Right lung (tissue), 5 donors: ENCODE results near the gene RGS19. TPM values are rescaled to one million over a fixed set of nuclear protein-coding genes. Genes with fewer than 3 reads are reported as not detected.
A peak's percentile ranks its signal among the peaks of the same experiment; 100 is the strongest.

Source experiments
- DNase-seq, 2 donors: peaks; one replicate each; pipeline ENCODE4 v3.0.0-alpha.2; 2013
- polyA plus RNA-seq, 5 donors: library from polyadenylated mRNA; unstranded; fragments of 120-200 nt; gene quantifications; one replicate each; pipeline versions ENCODE4 v1.2.1 to v1.2.3, GENCODE V29; 2013; ENCODE audit warnings: inconsistent platforms in 1 of 5, low replicate concordance in 1 of 5; ENCODE audit not compliant: insufficient read length in 5 of 5, insufficient read depth in 1 of 5

The RGS19 gene
- polyA plus RNA-seq, 5 donors: 5.7 to 14.9 (median 7.6) TPM

- no peak for DNase-seq
Observed at GRCh38 chr20:64050261-64051032, 28.9 kb downstream of the RGS19 start.

- peak; percentile 65 to 69 for DNase-seq
Observed at GRCh38 chr20:64049878-64050260, 29.4 kb downstream of the RGS19 start.

- no peak for DNase-seq
Observed at GRCh38 chr20:64049060-64049877, 30.0 kb downstream of the RGS19 start, which contains the start of gene SOX18. TSS of gene SOX18 (minus strand) at chr20:64049639. CDS start at chr20:64049516, 123 bp downstream.

GRCh38 chr20:64048402-64049044 lies 30.8 kb downstream of the RGS19 start:
- no peak for DNase-seq

GRCh38 chr20:64047968-64048401 lies 31.3 kb downstream of the RGS19 start:
- DNase-seq: no peak

GRCh38 chr20:64047046-64047389 lies 32.3 kb downstream of the RGS19 start:
- DNase-seq: no peak

- no peak for DNase-seq
Observed at GRCh38 chr20:64045346-64046011, 33.8 kb downstream of the RGS19 start.

- no peak for DNase-seq
Observed at GRCh38 chr20:64044484-64045247, 34.7 kb downstream of the RGS19 start.

- no peak for DNase-seq
Observed at GRCh38 chr20:64043768-64044167, 35.5 kb downstream of the RGS19 start.

GRCh38 chr20:64042054-64042781 lies 37.1 kb downstream of the RGS19 start:
- no peak for DNase-seq

- no peak for DNase-seq
Observed at GRCh38 chr20:64041781-64042053, 37.6 kb downstream of the RGS19 start.

- no peak for DNase-seq
Observed at GRCh38 chr20:64041040-64041780, 38.1 kb downstream of the RGS19 start.

- no peak for DNase-seq
Observed at GRCh38 chr20:64040231-64041039, 38.9 kb downstream of the RGS19 start.

GRCh38 chr20:64039293-64040160 lies 39.8 kb downstream of the RGS19 start:
- DNase-seq: no peak

- peak; percentile 64 to 67 for DNase-seq
Observed at GRCh38 chr20:64038565-64039292, 40.6 kb downstream of the RGS19 start.

GRCh38 chr20:64038224-64038564 lies 41.1 kb downstream of the RGS19 start:
- no peak for DNase-seq

GRCh38 chr20:64037498-64038213 lies 41.7 kb downstream of the RGS19 start:
- no peak for DNase-seq
